H1 (cell line): Measurements from ENCODE around the gene PITRM1. TPM values are rescaled to one million over a fixed set of nuclear protein-coding genes. Genes with fewer than 3 reads are reported as not detected.

ENCODE experiments used
- ATF3 ChIP-seq: IDR thresholded peaks from 2 replicates; pipeline ENCODE4 v1.6.1; 2011; ENCODE audit warnings: low read depth, mild to moderate bottlenecking, low read length; ENCODE audit not compliant: insufficient read depth
- SP2 ChIP-seq: IDR thresholded peaks from 2 replicates; pipeline ENCODE4 v1.6.1; 2012; ENCODE audit warnings: mild to moderate bottlenecking, low read length, inconsistent platforms
- TAF1 ChIP-seq: IDR thresholded peaks from 2 replicates; pipeline ENCODE4 v1.6.1; 2011; ENCODE audit warnings: mild to moderate bottlenecking, low read depth, low read length
- polyA plus RNA-seq, 7 experiments: library from polyadenylated mRNA; depleted of rRNA in 3 of 7; stranded (reverse) in 5 of 7; unstranded in 2 of 7; fragments of >200 nt in 5 of 7; fragments of 200-250 nt in 2 of 7; gene quantifications; 1 replicate in 5 of 7; 2 replicates in 1 of 7; 4 replicates in 1 of 7; pipeline versions ENCODE4 v1.2.1 to v1.2.3, GENCODE V29; 2011 to 2013; ENCODE audit warnings: missing spikeins in 2 of 7, mixed read lengths in 2 of 7
- total RNA-seq: library from RNA; stranded (reverse); fragmentation: NEBNext Ultra II Directional; extraction: Animal tissue kit (Norgen Biotek cat#: 25700); gene quantifications from 2 replicates; pipeline ENCODE4 v1.2.1, GENCODE V29; 2021

PITRM1 gene
- total and polyA plus RNA-seq, 2 of the 8 experiments (the other 6 are each of a cell fraction or from before 2014, with no cell fraction given): 18.6 to 31.5 TPM

DNA sequence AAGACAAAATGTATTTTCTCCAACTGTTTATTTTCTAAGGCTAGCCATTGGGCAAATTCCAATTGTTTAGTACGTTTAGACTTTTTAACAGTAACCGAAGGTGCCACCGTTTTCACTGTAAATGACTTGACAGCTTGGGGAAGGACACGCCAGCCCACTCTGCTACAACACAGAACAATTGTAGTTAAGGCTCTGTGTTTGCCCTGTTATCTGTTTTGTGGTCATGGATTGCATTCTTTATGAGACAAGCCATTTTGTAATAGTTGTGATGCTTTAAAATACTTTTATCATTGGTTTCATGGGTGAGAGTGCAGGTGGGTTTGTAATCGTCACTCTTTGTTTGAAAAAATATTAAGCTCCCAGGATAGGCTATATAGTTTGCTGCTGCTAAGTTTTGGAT, 6.6 kb upstream of the PITRM1 start (continued):
- TF ChIP-seq ATF3 (no peak), SP2 (no peak), TAF1 (no peak)
